ENCODE results near the gene MLPH.

- TF ChIP-seq POLR2A (IDR thresholded peaks at IDR 0.05; ENCODE audit: low read length) (no peak), GATA1 (IDR thresholded peaks at IDR 0.05; ENCODE audit: low read depth, low read length) (no peak)
These were observed 40.2 kb downstream of the MLPH start for GRCh38 chr2:237527233-237527632.

Measured in erythroblast (primary cell).